H1 (cell line): ENCODE data around the gene NOC3L. TPM values are rescaled to one million over a fixed set of nuclear protein-coding genes. Genes with fewer than 3 reads are reported as not detected.

Source experiments
- CTCF ChIA-PET: fragments of 300-600 bp; sonication (Branson Sonifier 250); formaldehyde crosslinking; loops from one replicate; lab custom pipeline; 2021; ENCODE audit not compliant: partially characterized antibody; lab: Charles Lee
- POLR2A ChIA-PET: fragments of 300-600 bp; sonication (Branson Sonifier 250); formaldehyde crosslinking; loops from one replicate; lab custom pipeline; 2021; ENCODE audit warnings: inconsistent platforms; ENCODE audit not compliant: partially characterized antibody; lab: Charles Lee
- DNase-seq, 2 experiments: peaks; one replicate each; pipeline versions ENCODE4 v3.0.0 to v3.0.0-alpha.2; 2010 to 2022; ENCODE audit warnings: low spot score in 2 of 2, low read depth in 1 of 2, mixed read lengths in 1 of 2
- FAIRE-seq: peaks from 2 replicates; lab custom pipeline; 2011; peaks lifted over from hg19 to GRCh38; lab: Jason Lieb, UNC
- H2AFZ ChIP-seq: 2 replicates; pipeline ENCODE4 v1.8.1; 2012; ENCODE audit warnings: low read length, inconsistent platforms
- H2AK5ac ChIP-seq: 2 replicates; pipeline ENCODE4 v1.6.1; 2013; ENCODE audit warnings: low read depth, low read length
- H2BK120ac ChIP-seq: replicated peaks from 2 replicates; pipeline ENCODE3; 2013; ENCODE audit warnings: low read depth, low read length, inconsistent platforms
- H2BK12ac ChIP-seq: 2 replicates; pipeline ENCODE4 v1.6.1; 2013; ENCODE audit warnings: low read depth, low read length
- H2BK15ac ChIP-seq: 2 replicates; pipeline ENCODE4 v1.6.1; 2013; ENCODE audit warnings: low read length
- H2BK20ac ChIP-seq: 2 replicates; pipeline ENCODE4 v1.6.1; 2013; ENCODE audit warnings: low read length
- H2BK5ac ChIP-seq: 2 replicates; pipeline ENCODE4 v1.6.1; 2013; ENCODE audit warnings: low read depth, low read length
- H3K14ac ChIP-seq: 2 replicates; pipeline ENCODE4 v1.6.1; 2013; ENCODE audit warnings: inconsistent platforms; ENCODE audit not compliant: insufficient read length
- H3K18ac ChIP-seq: 2 replicates; pipeline ENCODE4 v1.6.1; 2013; ENCODE audit warnings: low read length; ENCODE audit errors: extremely low read depth
- H3K23ac ChIP-seq: 2 replicates; pipeline ENCODE4 v1.6.1; 2013; ENCODE audit warnings: inconsistent platforms; ENCODE audit not compliant: insufficient read length
- H3K23me2 ChIP-seq: 2 replicates; pipeline ENCODE4 v1.6.1; 2013; ENCODE audit warnings: low read depth, low read length
- H3K27ac ChIP-seq: 2 replicates; pipeline ENCODE4 v1.6.1; 2011; ENCODE audit warnings: low read depth, low read length, inconsistent platforms
- H3K27me3 ChIP-seq, 4 experiments: replicated peaks in 1 of 4; 1 replicate in 1 of 4; 2 replicates in 3 of 4; pipeline versions ENCODE4 v1.6.1 to v1.8.1; 2011 to 2013; ENCODE audit warnings: low read length in 3 of 4, mild to moderate bottlenecking in 3 of 4, inconsistent platforms in 2 of 4, mixed read lengths in 2 of 4, moderate library complexity in 1 of 4; ENCODE audit not compliant: control insufficient read depth in 3 of 4, insufficient read depth in 3 of 4; ENCODE audit errors: extremely low read depth in 1 of 4
- H3K36me3 ChIP-seq, 4 experiments: 2 replicates each; pipeline versions ENCODE4 v1.6.1 to v1.8.1; 2011 to 2013; ENCODE audit warnings: mild to moderate bottlenecking in 4 of 4, low read length in 3 of 4, moderate library complexity in 2 of 4, control low read depth in 1 of 4, inconsistent platforms in 1 of 4; ENCODE audit not compliant: insufficient read depth in 4 of 4, control insufficient read depth in 2 of 4
- H3K4ac ChIP-seq: replicated peaks from 2 replicates; pipeline ENCODE3; 2013; ENCODE audit warnings: low read length, low read depth, mixed read lengths, inconsistent platforms; ENCODE audit not compliant: insufficient read length
- H3K4me1 ChIP-seq, 4 experiments: replicated peaks in 1 of 4; 1 replicate in 1 of 4; 2 replicates in 3 of 4; pipeline versions ENCODE4 v1.6.1 to v1.8.1; 2011 to 2013; ENCODE audit warnings: low read length in 3 of 4, inconsistent platforms in 2 of 4, mixed read lengths in 1 of 4; ENCODE audit not compliant: insufficient read depth in 4 of 4, control insufficient read depth in 3 of 4
- H3K4me2 ChIP-seq, 2 experiments: 2 replicates each; pipeline versions ENCODE4 v1.6.1 to v1.8.1; 2011 to 2013; ENCODE audit warnings: low read depth in 2 of 2, low read length in 2 of 2, control low read depth in 1 of 2, inconsistent platforms in 1 of 2, mild to moderate bottlenecking in 1 of 2; ENCODE audit not compliant: insufficient read depth in 1 of 2
- H3K4me3 ChIP-seq, 4 experiments: fragments of 200-600, 300-600 bp in 1 of 4; sonication (generic), shearing (Covaris generic), sonication (Bioruptor Twin) in 1 of 4; 2 replicates each; pipeline versions ENCODE4 v1.5.1 to v1.8.1; 2011 to 2016; ENCODE audit warnings: low read length in 4 of 4, low read depth in 3 of 4, control low read depth in 2 of 4, inconsistent platforms in 2 of 4, mild to moderate bottlenecking in 2 of 4, mixed read lengths in 1 of 4, moderate library complexity in 1 of 4; ENCODE audit not compliant: insufficient read depth in 2 of 4; ENCODE audit errors: extremely low read depth in 1 of 4
- H3K56ac ChIP-seq: replicated peaks from 2 replicates; pipeline ENCODE3; 2013; ENCODE audit warnings: low read depth, mild to moderate bottlenecking, mixed read lengths, low read length, inconsistent platforms; ENCODE audit not compliant: insufficient read length
- H3K79me1 ChIP-seq: 2 replicates; pipeline ENCODE4 v1.6.1; 2013; ENCODE audit warnings: low read depth, low read length, control low read depth
- H3K79me2 ChIP-seq, 2 experiments: 2 replicates each; pipeline versions ENCODE4 v1.6.1 to v1.8.1; 2012 to 2013; ENCODE audit warnings: low read length in 2 of 2, mild to moderate bottlenecking in 2 of 2, inconsistent platforms in 1 of 2; ENCODE audit not compliant: insufficient read depth in 2 of 2, control insufficient read depth in 1 of 2
- H3K9ac ChIP-seq, 4 experiments: replicated peaks in 1 of 4; 1 replicate in 1 of 4; 2 replicates in 3 of 4; pipeline versions ENCODE4 v1.6.1 to v1.8.1; 2011 to 2013; ENCODE audit warnings: low read depth in 3 of 4, low read length in 3 of 4, control low read depth in 2 of 4, mild to moderate bottlenecking in 2 of 4, moderate library complexity in 2 of 4, inconsistent platforms in 1 of 4; ENCODE audit errors: extremely low read depth in 1 of 4
- H3K9me3 ChIP-seq, 2 experiments: 2 replicates each; pipeline versions ENCODE4 v1.6.1 to v1.8.1; 2012 to 2013; ENCODE audit warnings: mild to moderate bottlenecking in 2 of 2, moderate library complexity in 2 of 2, control low read depth in 1 of 2, inconsistent platforms in 1 of 2, low read depth in 1 of 2, low read length in 1 of 2, mixed read lengths in 1 of 2; ENCODE audit not compliant: insufficient read depth in 2 of 2
- H4K20me1 ChIP-seq, 2 experiments: replicated peaks in 1 of 2; 2 replicates each; pipeline versions ENCODE3 to v1.8.1; 2011 to 2013; ENCODE audit warnings: inconsistent platforms in 2 of 2, low read length in 2 of 2, mild to moderate bottlenecking in 1 of 2; ENCODE audit not compliant: insufficient read depth in 2 of 2, control insufficient read depth in 1 of 2
- H4K5ac ChIP-seq: 2 replicates; pipeline ENCODE4 v1.6.1; 2013; ENCODE audit warnings: low read length, low read depth, mixed read lengths, inconsistent platforms; ENCODE audit not compliant: insufficient read length
- H4K8ac ChIP-seq: 2 replicates; pipeline ENCODE4 v1.8.0; 2013; ENCODE audit warnings: mild to moderate bottlenecking, moderate library complexity, low read length, inconsistent platforms; ENCODE audit not compliant: insufficient read depth; ENCODE audit errors: extremely low read depth
- H4K91ac ChIP-seq: replicated peaks from 2 replicates; pipeline ENCODE3; 2013; ENCODE audit warnings: low read length, mixed read lengths, inconsistent platforms; ENCODE audit not compliant: insufficient read length
- CBX8 ChIP-seq: fragments of 300-800, 300-1000 bp; sonication (generic); IDR thresholded peaks from 2 replicates; pipeline ENCODE4 v1.7.1; 2016; ENCODE audit warnings: low read depth, low read length, borderline replicate concordance
- CEBPB ChIP-seq: IDR thresholded peaks from 2 replicates; pipeline ENCODE4 v1.6.1; 2012; ENCODE audit warnings: low read depth, low read length
- EP300 ChIP-seq, 2 experiments: IDR thresholded peaks; 1 replicate in 1 of 2; 2 replicates in 1 of 2; pipeline ENCODE4 v1.6.1; 2011 to 2012; ENCODE audit warnings: low read depth in 2 of 2, low read length in 2 of 2, mild to moderate bottlenecking in 2 of 2, borderline replicate concordance in 1 of 2, inconsistent platforms in 1 of 2, moderate library complexity in 1 of 2
- GABPA ChIP-seq: IDR thresholded peaks from 2 replicates; pipeline ENCODE4 v1.6.1; 2011; ENCODE audit warnings: mild to moderate bottlenecking, low read length, moderate library complexity, borderline replicate concordance; ENCODE audit not compliant: insufficient read depth
- GTF2F1 ChIP-seq: IDR thresholded peaks from 2 replicates; pipeline ENCODE4 v1.6.1; 2012; ENCODE audit warnings: low read depth, low read length, improper control_type of control experiment, borderline replicate concordance
- HDAC6 ChIP-seq: IDR thresholded peaks from one replicate; pipeline ENCODE4 v1.7.1; 2012; ENCODE audit warnings: low read depth, mild to moderate bottlenecking, inconsistent platforms, low read length, moderate library complexity
- JUN ChIP-seq: IDR thresholded peaks from 2 replicates; pipeline ENCODE4 v1.6.1; 2011; ENCODE audit warnings: low read depth, mild to moderate bottlenecking, improper control_type of control experiment, low read length
- RBBP5 ChIP-seq: IDR thresholded peaks from 2 replicates; pipeline ENCODE4 v1.7.1; 2012; ENCODE audit warnings: low read depth, mild to moderate bottlenecking, inconsistent platforms, low read length, moderate library complexity, borderline replicate concordance
- RNF2 ChIP-seq: fragments of 200-900, 300-1000 bp; sonication (generic); IDR thresholded peaks from 2 replicates; pipeline ENCODE4 v1.7.1; 2016; ENCODE audit warnings: borderline replicate concordance, low read depth, mild to moderate bottlenecking, antibody characterized with exemption, low read length; ENCODE audit not compliant: poor library complexity, severe bottlenecking; ENCODE audit errors: missing control alignments
- SIN3A ChIP-seq, 2 experiments: IDR thresholded peaks in 1 of 2; conservative IDR thresholded peaks in 1 of 2; 2 replicates each; pipeline ENCODE4 v1.6.1; 2011 to 2012; ENCODE audit warnings: low read length in 2 of 2, improper control_type of control experiment in 1 of 2, low read depth in 1 of 2, mild to moderate bottlenecking in 1 of 2
- USF2 ChIP-seq: IDR thresholded peaks from 2 replicates; pipeline ENCODE4 v1.6.1; 2011; ENCODE audit warnings: low read length, improper control_type of control experiment
- WGBS, 2 experiments: shearing (Covaris generic) in 1 of 2; methylation state at CpG; one replicate each; pipeline versions ENCODE4 v1.1.6 to v1.1.7; 2013 to 2015; ENCODE audit warnings: low lambda C conversion rate in 2 of 2, mixed read lengths in 2 of 2, inconsistent platforms in 1 of 2, low coverage in 1 of 2, missing lambda C conversion rate in 1 of 2; ENCODE audit not compliant: insufficient replicate concordance in 2 of 2, insufficient coverage in 1 of 2, insufficient read length in 1 of 2; ENCODE audit errors: extremely low coverage in 1 of 2, missing lambda C conversion rate in 1 of 2; 5-methylcytosine and 5-hydroxymethylcytosine counted together
- polyA plus RNA-seq, 7 experiments: library from polyadenylated mRNA; depleted of rRNA in 3 of 7; stranded (reverse) in 5 of 7; unstranded in 2 of 7; fragments of >200 nt in 5 of 7; fragments of 200-250 nt in 2 of 7; gene quantifications; 1 replicate in 5 of 7; 2 replicates in 1 of 7; 4 replicates in 1 of 7; pipeline versions ENCODE4 v1.2.1 to v1.2.3, GENCODE V29; 2011 to 2013; ENCODE audit warnings: missing spikeins in 2 of 7, mixed read lengths in 2 of 7
- total RNA-seq: library from RNA; stranded (reverse); fragmentation: NEBNext Ultra II Directional; extraction: Animal tissue kit (Norgen Biotek cat#: 25700); gene quantifications from 2 replicates; pipeline ENCODE4 v1.2.1, GENCODE V29; 2021

The NOC3L gene
- total and polyA plus RNA-seq, 2 of the 8 experiments (the other 6 are each of a cell fraction or from before 2014, with no cell fraction given): 7.1 to 39.1 TPM

DNA sequence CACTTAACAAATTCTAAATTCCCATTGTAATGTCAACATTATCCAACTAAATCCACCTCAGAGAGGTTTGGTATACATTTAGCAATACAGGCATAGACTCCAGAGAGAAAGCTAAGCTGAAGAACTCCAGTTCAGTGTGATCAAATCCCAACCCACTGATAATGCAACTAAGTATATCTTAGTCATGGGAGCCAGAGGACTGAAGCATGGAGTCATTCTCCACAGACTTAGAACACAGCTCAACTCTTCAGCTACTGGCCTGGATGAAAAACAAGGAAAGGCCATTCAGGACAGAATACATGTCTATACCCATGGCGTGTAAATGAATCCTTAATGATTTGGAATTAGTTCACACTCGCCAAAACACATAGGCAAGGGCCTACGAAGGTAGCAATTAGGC, 27.9 kb downstream of the NOC3L start:
- H4K91ac ChIP-seq: no peak overlapping the region
- no peak overlapping the region for H3K14ac ChIP-seq
- H2BK20ac ChIP-seq: no peak overlapping the region
- no peak overlapping the region for H2BK5ac ChIP-seq
- WGBS, 2 experiments: 89% methylated on average over 3 of the region's 3 CpGs; no CpG with 5 or more reads in 1 of the 2 experiments
- H2AFZ ChIP-seq: no peak overlapping the region
- no peaks in the 10 kb centered on the region for H3K4me1 ChIP-seq
- no peak overlapping the region for H3K4me3 ChIP-seq
- FAIRE-seq: no peak
- DNase-seq: no peak
- no peaks in the 10 kb centered on the region for H4K20me1 ChIP-seq
- H3K4me2 ChIP-seq: no peak overlapping the region
- no peak overlapping the region for H3K9ac ChIP-seq
- CTCF ChIA-PET: interaction anchor here (1.0 to 1.1 kb wide), 2 partner anchors 15 to 589 kb away, joined by 3 read pairs; no protein-coding TSS in a partner anchor
- no peak overlapping the region for H4K8ac ChIP-seq
- H3K27me3 ChIP-seq: no peaks in the 10 kb centered on the region
- H3K36me3 ChIP-seq: peaks cover 11 to 76% (median 48%) of the 10 kb centered on the region in 4 experiments
- no peak overlapping the region for H3K4ac ChIP-seq
- no peaks in the 10 kb centered on the region for H3K9me3 ChIP-seq
- no peak overlapping the region for H2BK120ac ChIP-seq
- POLR2A ChIA-PET: no interaction called here
- no peak overlapping the region for H3K27ac ChIP-seq
- H3K79me2 ChIP-seq: no peaks in the 10 kb centered on the region
- no peak overlapping the region for H2BK12ac ChIP-seq
- H3K79me1 ChIP-seq: no peaks in the 10 kb centered on the region
- no peak overlapping the region for H2BK15ac ChIP-seq
- no peak overlapping the region for H2AK5ac ChIP-seq
- H3K23me2 ChIP-seq: no peaks in the 10 kb centered on the region
- H3K56ac ChIP-seq: no peak overlapping the region
- no peak overlapping the region for H3K23ac ChIP-seq
- H4K5ac ChIP-seq: no peak overlapping the region
- no peak overlapping the region for H3K18ac ChIP-seq
- TF ChIP-seq GTF2F1 (no peak), HDAC6 (no peak), RNF2 (no peak), RBBP5 (no peak), JUN (no peak), USF2 (no peak), SIN3A (conservative IDR thresholded peaks at IDR 0.05 in 1 of 2, IDR thresholded peaks at IDR 0.05 in 1 of 2; ENCODE audit: low read depth in 1 of 2, low read length in 2 of 2) (no peak), EP300 (IDR thresholded peaks at IDR 0.05; ENCODE audit: borderline replicate concordance in 1 of 2, low read depth in 2 of 2, low read length in 2 of 2) (no peak), CBX8 (no peak), GABPA (no peak), CEBPB (no peak)
